Amniotic epithelial cell (primary cell): Measurements from ENCODE around the gene BTNL8.

Source experiments
- DNase-seq: peaks from one replicate; pipeline ENCODE4 v3.0.0-alpha.2; 2010; ENCODE audit warnings: low read depth

Gene BTNL8

GRCh38 chr5:180970336-180970735, 71.4 kb downstream of the BTNL8 start:
- DNase-seq: no peak

GRCh38 chr5:180970875-180971274, 71.9 kb downstream of the BTNL8 start:
- no peak for DNase-seq

GRCh38 chr5:180974612-180975315, 75.8 kb downstream of the BTNL8 start:
- DNase-seq: no peak

- no peak for DNase-seq
Measured at GRCh38 chr5:180975338-180975737, 76.4 kb downstream of the BTNL8 start.

- no peak for DNase-seq
Measured at GRCh38 chr5:180976518-180976917, 77.6 kb downstream of the BTNL8 start.

- no peak for DNase-seq
Measured at GRCh38 chr5:180977852-180978251, 78.9 kb downstream of the BTNL8 start.

- no peak for DNase-seq
Measured at GRCh38 chr5:180982008-180982741, 83.2 kb downstream of the BTNL8 start.

- no peak for DNase-seq
Measured at GRCh38 chr5:180988016-180988415, 89.1 kb downstream of the BTNL8 start.

- DNase-seq: no peak
Measured at GRCh38 chr5:180988592-180988991, 89.6 kb downstream of the BTNL8 start, which contains the start of gene BTNL3. BTNL3 (plus strand) TSS chr5:180988846; CDS start chr5:180989029, 183 bp downstream.

- DNase-seq: no peak
Measured at GRCh38 chr5:180990086-180990881, 91.3 kb downstream of the BTNL8 start.

- DNase-seq: no peak
Measured at GRCh38 chr5:180990882-180991242, 91.9 kb downstream of the BTNL8 start.
